ENCODE data around the gene PRKCH. TPM values are rescaled to one million over a fixed set of nuclear protein-coding genes. Genes with fewer than 3 reads are reported as not detected.

The PRKCH gene
- total and polyA plus RNA-seq, 2 of the 13 experiments (the other 11 are each of a cell fraction or from before 2014, with no cell fraction given) = 0.48 to 1.3 TPM

- ChIA-PET CTCF (ENCODE audit: low intra/inter-chr PET ratio, low total read pairs) (no interaction called here), POLR2A (no interaction called here)
- Histone ChIP-seq H3K4me1 (ENCODE audit: insufficient read depth, low read length) (peaks cover 11% of the 10 kb centered on the region), H3K27me3 (ENCODE audit: control insufficient read depth in 1 of 2, insufficient read depth in 2 of 2, low read length in 2 of 2) (no peaks in the 10 kb centered on the region; a peak in 1 of 5 replicates), H3K4me3 (replicated peaks in 1 of 3; ENCODE audit: insufficient read depth in 1 of 3, low read depth in 2 of 3, low read length in 3 of 3) (no peak overlapping the region), H3K9ac (ENCODE audit: insufficient read depth, low read depth, low read length) (no peak overlapping the region), H3K4me2 (ENCODE audit: low read depth, low read length) (no peak overlapping the region), H3K9me3 (ENCODE audit: low read length) (no peaks in the 10 kb centered on the region), H3K27ac (ENCODE audit: extremely low read length, insufficient read depth, low read length) (no peak overlapping the region), H3K79me2 (ENCODE audit: insufficient read depth, low read length) (no peaks in the 10 kb centered on the region), H2AFZ (ENCODE audit: low read length) (no peak overlapping the region), H4K20me1 (ENCODE audit: insufficient read depth, low read length) (no peaks in the 10 kb centered on the region), H3K36me3 (replicated peaks in 1 of 2; ENCODE audit: control insufficient read depth in 1 of 2, insufficient read depth in 2 of 2, low read length in 2 of 2) (no peaks in the 10 kb centered on the region)
- WGBS (ENCODE audit: low lambda C conversion rate) = 60% methylated on average over 8 of the region's 8 CpGs
- no TSS peak for BruUV-seq (replicated peaks)
- DNase-seq (ENCODE audit: low spot score) (no peak), ATAC-seq (no peak), FAIRE-seq (no peak)
- in situ Hi-C loops (cut with HindIII; ENCODE audit: extremely low pct_ligation_motif_present, low pct_unique_long_range_greater_than_20kb) (no loop called here), intact Hi-C loops (cut with micrococcal nuclease; ENCODE audit: unreplicated experiment) (no loop called here)
- TF ChIP-seq, protein P1, sequence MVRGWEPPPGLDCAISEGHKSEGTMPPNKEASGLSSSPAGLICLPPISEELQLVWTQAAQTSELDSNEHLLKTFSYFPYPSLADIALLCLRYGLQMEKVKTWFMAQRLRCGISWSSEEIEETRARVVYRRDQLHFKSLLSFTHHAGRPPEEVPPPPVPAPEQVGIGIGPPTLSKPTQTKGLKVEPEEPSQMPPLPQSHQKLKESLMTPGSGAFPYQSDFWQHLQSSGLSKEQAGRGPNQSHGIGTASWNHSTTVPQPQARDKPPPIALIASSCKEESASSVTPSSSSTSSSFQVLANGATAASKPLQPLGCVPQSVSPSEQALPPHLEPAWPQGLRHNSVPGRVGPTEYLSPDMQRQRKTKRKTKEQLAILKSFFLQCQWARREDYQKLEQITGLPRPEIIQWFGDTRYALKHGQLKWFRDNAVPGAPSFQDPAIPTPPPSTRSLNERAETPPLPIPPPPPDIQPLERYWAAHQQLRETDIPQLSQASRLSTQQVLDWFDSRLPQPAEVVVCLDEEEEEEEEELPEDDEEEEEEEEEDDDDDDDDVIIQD (CRISPR knock-in tag; IDR thresholded peaks at IDR 0.05; ENCODE audit: low read depth) = no peak
- TF ChIP-seq SRY (CRISPR knock-in tag; IDR thresholded peaks at IDR 0.05) (no peak), ZNF124 (CRISPR knock-in tag; IDR thresholded peaks at IDR 0.05) (no peak), RBFOX2 (IDR thresholded peaks at IDR 0.05; ENCODE audit: low read depth, low read length) (no peak), ASH2L (IDR thresholded peaks at IDR 0.05; ENCODE audit: insufficient read length, low read depth, low read length) (no peak), HHEX (CRISPR knock-in tag; IDR thresholded peaks at IDR 0.05) (no peak), NCOA1 (CRISPR knock-in tag; IDR thresholded peaks at IDR 0.05) (no peak), ZNF766 (CRISPR knock-in tag; IDR thresholded peaks at IDR 0.05; ENCODE audit: borderline replicate concordance) (no peak), SRF (IDR thresholded peaks at IDR 0.05; ENCODE audit: low read depth, low read length) (no peak)
- TF ChIP-seq, protein P2, sequence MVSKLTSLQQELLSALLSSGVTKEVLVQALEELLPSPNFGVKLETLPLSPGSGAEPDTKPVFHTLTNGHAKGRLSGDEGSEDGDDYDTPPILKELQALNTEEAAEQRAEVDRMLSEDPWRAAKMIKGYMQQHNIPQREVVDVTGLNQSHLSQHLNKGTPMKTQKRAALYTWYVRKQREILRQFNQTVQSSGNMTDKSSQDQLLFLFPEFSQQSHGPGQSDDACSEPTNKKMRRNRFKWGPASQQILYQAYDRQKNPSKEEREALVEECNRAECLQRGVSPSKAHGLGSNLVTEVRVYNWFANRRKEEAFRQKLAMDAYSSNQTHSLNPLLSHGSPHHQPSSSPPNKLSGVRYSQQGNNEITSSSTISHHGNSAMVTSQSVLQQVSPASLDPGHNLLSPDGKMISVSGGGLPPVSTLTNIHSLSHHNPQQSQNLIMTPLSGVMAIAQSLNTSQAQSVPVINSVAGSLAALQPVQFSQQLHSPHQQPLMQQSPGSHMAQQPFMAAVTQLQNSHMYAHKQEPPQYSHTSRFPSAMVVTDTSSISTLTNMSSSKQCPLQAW (CRISPR knock-in tag; IDR thresholded peaks at IDR 0.05) = no peak
Observed at GRCh38 chr14:61329478-61330051, 8.2 kb downstream of the PRKCH start.
